ENCODE data around the gene MACROD2. TPM values are rescaled to one million over a fixed set of nuclear protein-coding genes. Genes with fewer than 3 reads are reported as not detected.

MACROD2 gene
- total and polyA plus RNA-seq, 2 of the 4 experiments (the other 2 are of a cell fraction), result not detected

GRCh38 chr20:14611479-14611878 lies 616.2 kb downstream of the MACROD2 start:
- BruUV-seq (replicated peaks), result no TSS peak
- no peaks in the 10 kb centered on the region for H3K79me1 ChIP-seq (ENCODE audit: low read depth in 1 of 2, low read length in 2 of 2)
- no peak overlapping the region for H3K9ac ChIP-seq (ENCODE audit: low read depth, low read length)
- H2BK20ac ChIP-seq (ENCODE audit: low read depth, low read length), result no peak overlapping the region
- CTCF ChIA-PET, result no interaction called here
- TF ChIP-seq RFX5 (IDR thresholded peaks at IDR 0.05; ENCODE audit: low read depth, low read length) (no peak), CEBPB (IDR thresholded peaks at IDR 0.05; ENCODE audit: low read depth, low read length) (no peak), RCOR1 (IDR thresholded peaks at IDR 0.05; ENCODE audit: insufficient replicate concordance, low read length) (no peak), POLR2A (IDR thresholded peaks at IDR 0.05; ENCODE audit: low read depth, low read length) (no peak), CHD1 (IDR thresholded peaks at IDR 0.05; ENCODE audit: low read depth, low read length) (no peak)
- no peak for DNase-seq
- no peak overlapping the region for H2BK15ac ChIP-seq (ENCODE audit: low read depth, low read length)
- no peak overlapping the region for H3K4me2 ChIP-seq (ENCODE audit: low read depth, low read length)
- intact Hi-C loops (cut with micrococcal nuclease), result no loop called here
- H3K9me3 ChIP-seq (ENCODE audit: control insufficient read depth, insufficient read depth, low read length), result no peaks in the 10 kb centered on the region
- dilution Hi-C loops (cut with HindIII; ENCODE audit: low sequenced_read_pairs, unreplicated experiment), result no loop called here
- H2AFZ ChIP-seq (replicated peaks; ENCODE audit: low read length, poor library complexity), result no peak overlapping the region
- no peak overlapping the region for H3K14ac ChIP-seq (replicated peaks; ENCODE audit: low read depth, low read length)
- no peaks in the 10 kb centered on the region for H3K36me3 ChIP-seq (ENCODE audit: control insufficient read depth, insufficient read depth, low read length)
- no peak overlapping the region for H4K8ac ChIP-seq (ENCODE audit: low read depth in 2 of 2, low read length in 2 of 2)
- in situ Hi-C loops (cut with MboI; ENCODE audit: low sequenced_read_pairs), result no loop called here
- H2BK120ac ChIP-seq (ENCODE audit: low read depth, low read length), result no peak overlapping the region
- no peak overlapping the region for H2BK5ac ChIP-seq (ENCODE audit: low read depth, low read length, poor library complexity, severe bottlenecking)
- no peaks in the 10 kb centered on the region for H3K4me1 ChIP-seq (ENCODE audit: control insufficient read depth, insufficient read depth, low read length)
- POLR2A ChIA-PET (ENCODE audit: unreplicated experiment), result no interaction called here
- H3K23ac ChIP-seq (ENCODE audit: low read depth, low read length), result no peak overlapping the region
- no peak overlapping the region for H3K18ac ChIP-seq (ENCODE audit: low read depth, low read length)
- no peak overlapping the region for H2AK9ac ChIP-seq (replicated peaks; ENCODE audit: low read depth, low read length, poor library complexity)
- H4K5ac ChIP-seq (ENCODE audit: low read depth, low read length), result no peak overlapping the region
- no peak overlapping the region for H3K27ac ChIP-seq (ENCODE audit: insufficient read depth, low read length)
- H4K91ac ChIP-seq (ENCODE audit: insufficient read depth, low read depth, low read length), result no peak overlapping the region
- H3K27me3 ChIP-seq (ENCODE audit: control insufficient read depth, insufficient read depth, low read length), result no peaks in the 10 kb centered on the region
- no peak overlapping the region for H2AK5ac ChIP-seq (ENCODE audit: low read depth, low read length)
- H4K20me1 ChIP-seq (ENCODE audit: insufficient read depth, low read length), result no peaks in the 10 kb centered on the region
- WGBS, 2 experiments (ENCODE audit: extremely low coverage in 2 of 2, insufficient read length in 1 of 2), result no CpG with 5 or more reads among the region's 2 CpGs
- no peak for ATAC-seq (ENCODE audit: low read depth)
- no peak overlapping the region for H3K56ac ChIP-seq (ENCODE audit: extremely low read depth, insufficient read depth, low read length)
- no peak overlapping the region for H3K4ac ChIP-seq (ENCODE audit: low read depth, low read length)
- H3K4me3 ChIP-seq (ENCODE audit: insufficient read depth, low read depth, low read length), result no peak overlapping the region
- no peaks in the 10 kb centered on the region for H3K9me1 ChIP-seq (ENCODE audit: insufficient read depth, low read length)

All from IMR-90 (cell line).